ENCODE measurements around the gene USP36. TPM values are rescaled to one million over a fixed set of nuclear protein-coding genes. Genes with fewer than 3 reads are reported as not detected.
"Not testable (repeated sequence)": the region's sequence is repeated elsewhere in the genome, so short reads cannot be mapped to it uniquely, and the experiment has no call there.

The USP36 gene
- 11.4 and 21.3 TPM in 2 replicates for total RNA-seq (2014; rRNA removed; shearing (Covaris generic))

- DNase-seq (ENCODE audit: low read depth) = peak; percentile 100
Measured at GRCh38 chr17:78840780-78841611, at the start of gene USP36. USP36 (minus strand) TSS chr17:78840814; CDS start chr17:78836363, 4,451 bp downstream.

DNA sequence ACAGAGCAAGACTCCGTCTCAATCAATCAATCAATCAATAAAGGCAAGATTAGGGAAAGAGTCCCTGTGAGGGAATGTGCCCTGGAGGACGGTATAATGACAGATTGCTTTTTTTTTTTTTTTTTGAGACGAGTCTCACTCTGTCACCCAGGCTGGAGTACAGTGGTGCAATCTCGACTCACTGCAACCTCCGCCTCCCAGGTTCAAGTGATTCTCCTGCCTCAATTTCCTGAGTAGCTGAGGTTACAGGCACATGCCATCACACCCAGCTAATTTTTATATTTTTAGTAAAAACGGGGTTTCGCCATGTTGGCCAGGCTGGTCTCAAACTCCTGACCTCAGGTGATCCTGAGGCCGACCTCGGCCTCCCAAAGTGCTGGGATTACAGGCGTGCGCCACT, 49.5 kb upstream of the USP36 start:
- not testable (repeated sequence) for DNase-seq (ENCODE audit: low read depth)

GRCh38 chr17:78889531-78889930, 48.9 kb upstream of the USP36 start:
- no peak for DNase-seq (ENCODE audit: low read depth)

DNA sequence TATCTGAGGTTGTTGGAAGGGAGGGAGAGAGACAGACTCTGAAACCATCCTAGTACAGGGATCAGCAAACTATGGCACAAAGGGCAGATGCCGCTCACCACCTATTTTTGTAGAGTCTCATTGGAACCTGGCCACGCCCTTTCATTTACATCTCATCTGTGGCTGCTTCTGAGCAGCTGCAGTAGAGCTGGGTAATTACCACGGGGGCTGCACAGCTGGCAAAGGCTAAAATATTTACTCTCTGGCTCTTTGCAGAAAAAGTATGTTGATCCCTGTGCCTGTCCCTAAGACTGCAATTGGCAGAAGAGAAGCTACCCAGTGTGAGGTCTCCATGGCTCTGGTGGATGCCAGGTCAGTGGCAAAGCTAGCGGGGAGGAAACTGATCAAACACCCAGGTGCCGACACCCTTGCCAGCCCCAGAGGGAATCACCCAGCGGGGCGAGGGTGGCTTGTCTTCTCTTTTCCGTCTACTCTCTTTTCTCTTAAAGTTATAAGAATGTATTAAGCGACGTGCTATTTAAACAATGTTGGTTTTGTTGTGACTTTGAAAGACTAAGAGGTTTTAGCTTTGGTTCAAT, 48.4 kb upstream of the USP36 start:
- no peak for DNase-seq (ENCODE audit: low read depth)

- no peak for DNase-seq (ENCODE audit: low read depth)
Measured at GRCh38 chr17:78886954-78887353, 46.3 kb upstream of the USP36 start.

DNA sequence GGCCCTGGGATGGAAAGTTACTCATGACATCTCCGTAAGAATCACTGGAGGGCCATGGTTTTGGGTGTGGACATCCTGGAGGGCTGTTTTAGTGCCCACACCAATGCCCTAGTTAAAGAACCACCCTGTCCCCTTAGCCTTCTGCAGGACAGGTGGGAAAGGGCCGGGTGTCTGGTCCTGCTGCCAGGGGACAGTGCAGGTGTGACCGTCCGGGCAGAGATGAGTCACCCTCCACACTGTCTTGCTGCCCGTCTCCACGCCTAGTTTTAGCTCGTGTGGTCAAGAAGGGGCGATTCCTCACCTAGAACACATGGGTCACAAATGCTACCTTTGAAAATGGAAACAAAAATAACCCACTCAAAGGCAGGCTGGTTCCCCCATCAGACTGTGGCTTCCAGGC, 45.3 kb upstream of the USP36 start:
- no peak for DNase-seq (ENCODE audit: low read depth)

DNA sequence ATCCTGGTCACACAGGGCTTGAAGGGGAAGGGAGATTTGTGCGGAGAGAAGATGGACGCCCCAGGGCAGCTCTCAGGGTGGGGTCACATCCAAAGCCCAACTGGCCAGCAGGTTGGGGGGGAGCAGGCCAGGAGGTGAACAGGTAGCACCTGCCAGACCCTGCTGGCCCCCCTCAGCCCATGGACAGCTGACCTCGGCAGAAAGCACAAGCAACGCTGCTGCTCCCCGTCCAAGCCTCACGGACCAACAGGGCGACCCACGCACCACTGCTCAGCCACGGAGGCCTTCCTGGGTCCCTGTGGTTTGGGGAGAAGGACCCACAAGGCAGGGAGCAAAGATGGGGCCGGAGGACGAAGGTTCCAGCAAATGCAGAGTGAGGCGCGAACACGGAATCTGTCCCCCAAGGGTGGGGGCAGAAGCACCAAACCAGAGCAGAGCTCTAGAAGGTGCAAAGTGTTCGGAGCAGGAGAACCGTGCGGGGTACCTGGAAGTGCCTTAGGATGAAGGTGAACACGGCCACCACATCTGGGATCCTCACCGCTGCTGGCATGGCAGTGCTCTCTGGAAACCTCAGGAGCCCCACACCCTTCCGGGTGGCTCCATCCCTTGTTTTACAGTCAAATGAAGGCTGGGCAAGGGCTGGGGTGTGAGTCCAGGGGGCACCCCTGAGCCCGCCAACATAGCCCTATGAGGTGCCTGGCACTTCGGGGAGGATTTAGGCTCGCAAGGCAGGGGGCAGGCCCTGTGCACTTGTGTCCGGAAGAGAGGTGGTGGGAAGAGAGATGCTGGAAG, 44.5 kb upstream of the USP36 start:
- no peak for DNase-seq (ENCODE audit: low read depth)

- DNase-seq (ENCODE audit: low read depth) = peak; percentile 46
Measured at GRCh38 chr17:78884148-78884825, 43.7 kb upstream of the USP36 start.

- DNase-seq (ENCODE audit: low read depth) = peak; percentile 93
Measured at GRCh38 chr17:78883533-78884131, 43.0 kb upstream of the USP36 start.

DNA sequence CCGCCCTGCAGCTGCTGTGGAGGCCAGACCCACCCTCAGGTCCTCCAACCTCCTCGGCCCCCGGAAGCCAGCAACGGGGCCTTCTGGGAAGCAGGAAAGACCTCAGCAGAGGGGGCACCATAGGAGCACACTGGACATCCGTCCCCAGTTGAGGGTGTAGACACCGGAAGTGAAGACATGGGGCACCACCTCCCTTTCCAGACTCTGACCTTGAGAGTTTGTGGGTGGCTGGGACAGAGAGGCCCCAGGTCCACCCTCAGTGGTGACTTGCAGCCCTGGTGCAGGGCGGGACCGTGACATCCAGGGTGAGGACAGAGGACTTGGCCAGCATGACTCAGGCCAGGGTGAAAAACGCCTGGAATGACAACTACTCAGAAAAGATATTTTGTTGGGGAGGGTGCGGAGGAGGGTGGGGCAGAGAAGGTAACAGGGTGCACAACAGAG, 42.5 kb upstream of the USP36 start:
- DNase-seq (ENCODE audit: low read depth) = peak; percentile 80

DNA sequence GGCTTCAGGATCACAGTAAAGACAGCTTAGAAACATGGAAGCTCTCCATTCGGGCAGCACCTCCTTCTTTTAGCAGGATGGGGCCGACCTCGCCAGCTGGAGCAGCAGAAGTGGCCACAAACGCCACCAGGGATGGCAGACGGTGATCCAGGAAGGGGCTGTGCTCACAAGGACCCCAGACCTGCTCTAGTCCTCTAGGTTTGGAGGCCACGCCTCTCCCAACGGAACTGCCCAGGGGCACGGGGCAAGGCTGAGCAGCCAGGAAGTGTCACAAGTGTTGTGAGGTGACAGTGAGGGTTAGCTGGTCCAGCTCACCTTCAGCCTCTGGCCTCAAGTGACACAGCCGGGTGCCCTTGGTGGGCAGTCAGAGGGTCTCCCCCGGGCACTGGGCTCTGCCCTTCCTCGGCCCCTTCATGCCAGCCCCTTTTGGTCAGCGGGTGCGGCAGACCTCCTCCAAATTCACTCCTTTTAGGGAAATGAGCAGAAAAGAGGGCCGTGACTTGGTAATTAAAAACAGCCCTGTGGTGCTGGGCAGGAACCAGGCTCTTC, 42.0 kb upstream of the USP36 start:
- peak; percentile 24 for DNase-seq (ENCODE audit: low read depth)

DNA sequence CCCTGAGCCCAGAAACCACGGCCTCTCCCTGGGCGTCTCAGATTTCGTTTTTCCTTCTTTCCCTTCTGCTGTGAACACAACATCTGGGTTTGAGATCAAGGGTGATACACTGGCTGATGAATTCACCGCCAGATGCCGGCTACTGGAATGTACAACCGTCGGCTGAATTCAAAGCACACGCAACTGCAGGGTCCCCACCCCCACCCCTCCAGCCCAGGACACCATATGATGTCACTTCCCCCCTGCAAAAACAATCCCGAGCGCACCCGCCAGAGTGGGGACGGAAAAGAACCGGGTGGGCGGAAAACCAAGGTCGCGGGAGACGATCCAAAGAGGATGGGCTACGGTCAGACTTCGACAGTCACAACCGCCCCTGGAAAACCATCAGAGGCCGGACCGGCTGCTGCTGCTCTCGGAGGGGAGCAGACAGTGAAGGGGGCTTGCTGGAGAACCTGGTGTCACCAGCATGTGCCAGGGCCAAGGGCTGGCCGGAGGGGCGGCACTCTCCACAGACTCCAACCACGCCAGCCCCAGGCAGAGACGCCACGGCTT, 39.1 kb upstream of the USP36 start:
- DNase-seq (ENCODE audit: low read depth) = peak; percentile 94

- DNase-seq (ENCODE audit: low read depth) = no peak
Measured at GRCh38 chr17:78878871-78879527, 38.4 kb upstream of the USP36 start.

- no peak for DNase-seq (ENCODE audit: low read depth)
Measured at GRCh38 chr17:78878261-78878660, 37.6 kb upstream of the USP36 start.

- DNase-seq (ENCODE audit: low read depth) = not testable (repeated sequence)
Measured at GRCh38 chr17:78876954-78877517, 36.4 kb upstream of the USP36 start.

GRCh38 chr17:78876094-78876597, 35.5 kb upstream of the USP36 start:
- no peak for DNase-seq (ENCODE audit: low read depth)

- DNase-seq (ENCODE audit: low read depth) = peak; percentile 89
Measured at GRCh38 chr17:78875363-78876093, 34.9 kb upstream of the USP36 start.

DNA sequence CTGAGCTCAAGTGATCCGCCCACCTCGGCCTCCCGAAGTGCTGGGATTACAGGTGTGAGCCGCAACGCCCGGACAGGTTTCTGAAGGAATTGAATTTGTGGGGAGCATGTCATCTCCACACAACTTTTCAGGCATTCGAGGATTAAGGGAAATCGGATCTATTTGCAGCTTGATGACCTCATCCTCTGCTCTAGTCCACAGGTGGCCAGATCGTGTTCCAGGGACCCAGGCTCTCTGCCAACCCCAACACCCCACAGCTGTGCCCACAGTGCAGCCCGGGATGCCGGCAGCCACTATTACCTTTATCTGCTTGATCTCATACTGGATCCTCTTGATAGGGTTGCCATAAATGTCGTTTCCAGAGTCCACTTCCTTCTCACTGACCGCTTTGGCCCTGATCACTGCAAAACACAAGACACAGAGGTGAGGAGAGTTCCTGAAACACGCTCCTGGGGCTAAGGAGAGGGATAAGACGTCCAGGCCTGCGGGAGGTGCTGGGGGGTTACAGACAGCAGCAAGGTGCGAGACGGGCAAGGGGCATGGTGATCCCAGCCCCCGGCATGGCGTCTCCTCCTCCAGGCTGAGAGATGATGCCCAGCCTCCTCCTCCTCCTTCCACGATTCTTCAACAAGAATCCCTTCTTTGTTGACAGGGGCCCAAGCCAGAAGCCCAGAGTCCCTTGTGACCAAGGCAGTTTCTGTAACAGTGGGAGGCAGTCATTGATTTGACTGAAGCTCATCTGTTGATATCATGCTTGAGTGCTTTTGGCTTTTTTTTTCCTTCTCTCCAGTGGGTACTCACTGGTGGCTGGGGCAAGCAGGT, 33.1 kb upstream of the USP36 start:
- peak; percentile 92 for DNase-seq (ENCODE audit: low read depth)
